Small intestine (tissue), 16 donors: ENCODE measurements around the gene COL11A1. TPM values are rescaled to one million over a fixed set of nuclear protein-coding genes. Genes with fewer than 3 reads are reported as not detected.

ENCODE experiments used
- DNase-seq, 2 donors: peaks; one replicate each; pipeline versions ENCODE4 v3.0.0 to v3.0.0-alpha.2; 2013
- FAIRE-seq: peaks from 2 replicates; lab custom pipeline; 2012; peaks lifted over from hg19 to GRCh38; lab: Jason Lieb, UNC
- H3K27ac ChIP-seq, 3 donors: one replicate each; pipeline ENCODE4 v1.5.1; 2013; ENCODE audit warnings: low read length in 2 of 3, mild to moderate bottlenecking in 2 of 3, control low read depth in 1 of 3, inconsistent platforms in 1 of 3, low read depth in 1 of 3, moderate library complexity in 1 of 3
- H3K27me3 ChIP-seq, 3 donors: one replicate each; pipeline ENCODE4 v1.6.1; 2013; ENCODE audit warnings: low read length in 3 of 3, inconsistent platforms in 1 of 3; ENCODE audit not compliant: control insufficient read depth in 3 of 3, insufficient read depth in 3 of 3
- H3K36me3 ChIP-seq, 3 donors: one replicate each; pipeline ENCODE4 v1.6.1; 2013; ENCODE audit warnings: low read length in 3 of 3, inconsistent platforms in 1 of 3, low read depth in 1 of 3, mild to moderate bottlenecking in 1 of 3, moderate library complexity in 1 of 3; ENCODE audit not compliant: control insufficient read depth in 3 of 3, insufficient read depth in 2 of 3
- H3K4me1 ChIP-seq, 3 donors: one replicate each; pipeline ENCODE4 v1.6.1; 2013; ENCODE audit warnings: low read length in 2 of 3, inconsistent platforms in 1 of 3, low read depth in 1 of 3, mild to moderate bottlenecking in 1 of 3, moderate library complexity in 1 of 3; ENCODE audit not compliant: control insufficient read depth in 3 of 3, insufficient read depth in 2 of 3
- H3K4me3 ChIP-seq, 3 donors: one replicate each; pipeline ENCODE4 v1.5.1; 2013; ENCODE audit warnings: low read length in 3 of 3, control low read depth in 1 of 3, inconsistent platforms in 1 of 3, low read depth in 1 of 3, mild to moderate bottlenecking in 1 of 3, moderate library complexity in 1 of 3
- H3K9me3 ChIP-seq, 2 donors: one replicate each; pipeline ENCODE4 v1.6.1; 2013; ENCODE audit warnings: low read depth in 1 of 2, low read length in 1 of 2; ENCODE audit not compliant: control insufficient read depth in 2 of 2, insufficient read depth in 1 of 2
- WGBS, 3 donors: extraction: QIAGEN DNeasy Blood & Tissue Kit; methylation state at CpG; one replicate each; pipeline ENCODE4 v1.1.7; 2013; 5-methylcytosine and 5-hydroxymethylcytosine counted together
- long read RNA-seq, 10 donors: transcript quantifications; one replicate each; lab custom pipeline, GENCODE V29; 2026
- polyA plus RNA-seq, 4 donors: library from polyadenylated mRNA; stranded (reverse) in 3 of 4; unstranded in 1 of 4; fragments of 200-250 nt in 3 of 4; fragments of 120-200 nt in 1 of 4; gene quantifications; one replicate each; pipeline versions ENCODE4 v1.2.1 to v1.2.3, GENCODE V29; 2013
- donor health status: healthy with polysubstance abuse.
- donor health status: control.
- donor health status: control.
- donor health status: Bipolar disorder and iron deficiency.
- donor health status: healthy.

COL11A1 gene
- polyA plus RNA-seq: 1 to 10 TPM in 1 of 4 donors, under 1 TPM in 1, not detected in 2; 0.03 to 2.6 TPM
- long read RNA-seq, donor 1: 0 reads
- long read RNA-seq, donor 2: 0 reads
- long read RNA-seq, donor 3: 0 reads
- long read RNA-seq, donor 4: 0 reads
- long read RNA-seq, donor 5: 0 reads
- long read RNA-seq, donor 6: 0 reads
- long read RNA-seq, donor 7: 0 reads
- long read RNA-seq, donor 8: 0 reads
- long read RNA-seq, donor 9: 0 reads
- long read RNA-seq, donor 10, partial matches to known transcripts: 0 of 2 reads
- long read RNA-seq, donor 10, other reads (novel, unspliced or antisense): 0 of 2 reads

DNA sequence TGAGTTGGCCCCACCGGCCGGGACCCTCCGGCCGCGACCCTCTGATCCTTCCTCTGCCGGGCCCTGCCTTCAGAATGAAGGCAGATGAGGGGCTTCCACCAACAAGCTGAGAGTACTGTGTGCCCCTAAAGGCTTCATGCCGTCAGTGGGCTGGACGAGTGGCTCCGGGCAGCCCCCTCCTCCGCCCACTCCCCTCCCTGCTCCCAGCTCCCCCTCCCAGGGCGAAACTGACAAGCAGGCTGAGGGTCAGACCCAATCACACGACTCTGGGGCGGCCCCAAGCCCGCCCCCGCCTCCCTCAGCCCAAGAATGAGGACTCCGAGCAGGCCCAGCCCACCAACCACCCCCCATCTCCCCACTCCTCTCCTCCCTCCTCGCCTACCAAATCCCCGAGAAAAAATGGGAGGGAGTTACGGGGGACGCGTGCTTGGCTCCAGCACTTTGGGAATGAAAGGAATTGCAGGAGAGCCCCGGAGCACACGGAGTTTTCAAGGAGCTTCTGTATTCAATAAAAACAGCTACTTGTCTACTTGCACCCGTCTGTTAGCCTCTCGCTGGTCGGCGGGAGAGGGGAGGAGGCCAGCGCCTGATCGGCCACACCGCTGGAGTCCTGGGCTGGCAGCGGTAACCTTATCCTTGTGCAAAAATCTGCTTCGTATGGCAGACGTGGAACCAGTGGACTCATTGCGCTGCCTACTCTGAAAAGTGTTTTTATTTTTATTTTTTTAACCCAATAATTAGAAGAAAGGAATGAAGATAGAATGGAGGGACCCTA is at the start of gene COL11A1:
Gene COL11A1, minus strand, starts transcription at position 147 of the 775 bp plus-strand sequence. CDS start 344 bp downstream, outside the sequence.
- Histone ChIP-seq H3K9me3 (no peaks in the 10 kb centered on the region), H3K36me3 (no peaks in the 10 kb centered on the region), H3K4me1 (no peaks in the 10 kb centered on the region), H3K4me3 (peak within 1 kb of the TSS in 1 of 3 donors; percentile 33), H3K27ac (no peak within 1 kb of the TSS), H3K27me3 (peaks cover 0 to 26% (median 0%) of the 10 kb centered on the region in 3 donors)
- peak in 1 of 2 donors; percentile 5 for DNase-seq
- 6 to 15% (median 10%) methylated on average over 33 to 34 of the region's 34 CpGs for WGBS, 3 donors
- FAIRE-seq: no peak

DNA sequence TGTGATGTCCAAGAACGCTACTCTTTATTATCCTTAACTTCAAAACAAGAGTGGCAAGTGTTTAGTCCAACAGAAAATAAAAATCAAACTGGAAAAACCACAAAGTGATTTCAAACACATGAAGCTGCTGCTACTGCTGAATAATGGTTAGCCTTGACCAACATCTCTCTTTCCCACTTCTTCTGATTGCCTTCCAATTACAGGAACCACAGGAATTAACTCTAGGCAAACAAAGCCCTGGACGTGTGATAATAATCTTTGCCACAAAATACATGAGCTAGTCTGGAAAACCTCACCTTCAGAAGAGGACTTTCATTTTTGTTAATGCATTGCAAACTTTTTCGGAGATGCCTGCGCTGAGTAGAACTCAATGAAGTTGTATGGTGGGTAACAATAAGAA is 48.6 kb upstream of the COL11A1 start:
- 63 to 68% (median 67%) methylated on average over 4 of the region's 4 CpGs for WGBS, 3 donors
- Histone ChIP-seq H3K27me3 (no peaks in the 10 kb centered on the region), H3K4me3 (no peak overlapping the region), H3K9me3 (no peaks in the 10 kb centered on the region), H3K36me3 (no peaks in the 10 kb centered on the region), H3K27ac (no peak overlapping the region), H3K4me1 (no peaks in the 10 kb centered on the region)
- DNase-seq: no peak
- no peak for FAIRE-seq

DNA sequence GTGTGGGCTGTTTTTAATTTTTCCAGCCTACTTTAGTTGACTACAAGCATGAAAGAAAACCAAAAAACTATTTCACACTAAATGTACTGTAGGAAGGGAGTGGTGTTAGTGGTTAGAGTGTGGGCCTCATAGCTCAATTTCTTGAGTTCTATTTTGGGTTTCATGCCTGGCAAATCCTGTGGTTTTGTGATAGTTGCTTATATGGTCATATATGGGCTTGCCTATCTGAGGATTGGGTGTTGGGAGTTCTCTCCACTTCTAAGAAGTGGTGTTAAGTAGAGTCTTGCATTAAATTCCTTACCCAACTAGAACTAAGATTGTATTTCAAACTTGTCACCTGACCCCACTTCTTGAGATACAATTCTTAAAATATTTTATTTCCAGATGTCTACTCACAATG is 37.8 kb upstream of the COL11A1 start:
- no peak overlapping the region for H3K4me3 ChIP-seq
- no peaks in the 10 kb centered on the region for H3K36me3 ChIP-seq
- no peaks in the 10 kb centered on the region for H3K9me3 ChIP-seq
- H3K27ac ChIP-seq: no peak overlapping the region
- H3K27me3 ChIP-seq: no peaks in the 10 kb centered on the region
- H3K4me1 ChIP-seq: no peaks in the 10 kb centered on the region
- FAIRE-seq (no peak), DNase-seq (no peak)

DNA sequence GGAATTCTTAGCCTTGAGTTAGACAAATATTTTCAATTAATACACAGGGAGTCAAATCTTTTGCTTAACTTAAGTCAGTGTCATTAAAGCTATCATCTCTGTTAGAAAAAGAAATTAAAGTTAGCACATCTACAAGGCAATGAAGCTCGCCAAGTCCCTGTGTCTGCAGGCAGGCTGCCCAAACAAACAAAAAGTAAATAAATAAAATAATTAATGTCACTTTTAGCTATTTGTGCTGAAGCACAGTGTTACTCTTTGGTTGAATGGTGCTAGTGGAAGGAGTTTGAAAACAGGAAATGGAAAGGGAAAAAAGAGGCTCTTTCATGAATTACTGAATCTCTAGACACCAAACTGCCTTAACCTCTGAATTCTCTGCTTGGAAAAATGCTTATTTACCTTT is 37.1 kb upstream of the COL11A1 start:
- DNase-seq (no peak), FAIRE-seq (no peak)
- no peaks in the 10 kb centered on the region for H3K27me3 ChIP-seq
- H3K36me3 ChIP-seq: no peaks in the 10 kb centered on the region
- H3K9me3 ChIP-seq: no peaks in the 10 kb centered on the region
- H3K4me3 ChIP-seq: no peak overlapping the region
- no peaks in the 10 kb centered on the region for H3K4me1 ChIP-seq
- 34 to 59% (median 55%) methylated on average over 1 of the region's 1 CpG for WGBS, 3 donors
- no peak overlapping the region for H3K27ac ChIP-seq

DNA sequence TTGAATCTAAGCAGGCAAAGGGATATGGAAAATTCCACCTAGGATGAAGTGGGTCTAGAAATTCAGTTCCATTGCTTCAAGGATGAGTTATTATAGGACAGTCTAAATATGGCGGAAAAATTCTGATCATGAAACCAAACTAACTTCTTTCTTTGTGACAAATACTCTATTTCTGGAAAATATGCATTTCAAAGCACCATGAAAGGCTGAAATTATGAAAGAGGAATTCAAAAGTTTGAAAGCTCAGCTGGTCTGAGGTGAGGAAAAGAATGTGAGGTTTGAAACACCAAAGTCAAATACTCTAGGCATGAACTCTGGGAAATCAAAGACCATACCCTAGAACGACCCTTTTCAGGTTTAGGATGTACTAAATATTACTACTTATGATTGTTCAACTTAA is 36.4 kb upstream of the COL11A1 start:
- Histone ChIP-seq H3K4me3 (no peak overlapping the region), H3K27me3 (no peaks in the 10 kb centered on the region), H3K4me1 (no peaks in the 10 kb centered on the region), H3K36me3 (no peaks in the 10 kb centered on the region), H3K27ac (no peak overlapping the region), H3K9me3 (no peaks in the 10 kb centered on the region)
- DNase-seq (no peak), FAIRE-seq (no peak)
- 51 to 66% (median 52%) methylated on average over 2 of the region's 2 CpGs for WGBS, 3 donors

DNA sequence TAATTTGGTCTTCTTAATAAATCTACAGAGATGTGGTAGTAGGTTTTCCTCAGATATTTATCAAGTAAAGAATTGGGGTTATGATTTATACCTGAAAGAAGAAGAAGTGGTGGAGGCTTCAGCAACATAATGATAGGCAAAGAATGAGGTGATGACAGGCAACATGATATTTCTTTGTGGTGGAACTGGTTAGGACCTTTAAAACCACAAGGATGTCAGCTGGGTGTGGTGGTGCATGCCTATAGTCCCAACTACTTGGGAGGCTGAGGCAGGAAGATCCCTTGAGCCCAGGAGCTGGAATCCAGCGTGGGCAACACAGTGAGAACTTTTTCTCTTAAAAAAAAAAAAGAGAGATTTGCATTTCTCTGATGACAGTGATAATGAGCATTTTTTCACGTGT is 34.1 kb upstream of the COL11A1 start:
- Histone ChIP-seq H3K4me1 (no peaks in the 10 kb centered on the region), H3K27ac (no peak overlapping the region), H3K27me3 (no peaks in the 10 kb centered on the region), H3K36me3 (no peaks in the 10 kb centered on the region), H3K9me3 (no peaks in the 10 kb centered on the region), H3K4me3 (no peak overlapping the region)
- WGBS, 3 donors: 15 to 42% (median 25%) methylated on average over 2 of the region's 2 CpGs
- DNase-seq (no peak), FAIRE-seq (no peak)

DNA sequence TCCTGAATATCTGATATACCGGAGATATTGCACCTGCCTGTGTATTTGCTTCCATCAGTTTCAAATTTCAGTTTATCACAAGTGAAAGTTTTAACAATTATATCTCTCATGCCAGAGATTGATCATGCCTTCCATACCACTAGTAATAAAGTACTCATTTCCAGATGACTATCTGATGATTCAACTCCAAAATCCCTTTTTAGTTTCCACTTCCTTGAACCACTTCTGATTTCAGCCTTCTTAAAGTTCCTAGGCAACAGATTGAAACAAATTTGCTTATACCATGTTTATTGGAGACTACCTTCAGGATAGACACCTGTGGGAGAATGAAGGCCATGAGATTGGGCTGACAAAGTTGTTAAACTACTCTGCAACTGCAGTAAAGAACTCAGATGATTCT is 21.5 kb upstream of the COL11A1 start:
- no peaks in the 10 kb centered on the region for H3K36me3 ChIP-seq
- DNase-seq: no peak
- no peak for FAIRE-seq
- H3K27me3 ChIP-seq: no peaks in the 10 kb centered on the region
- H3K9me3 ChIP-seq: no peaks in the 10 kb centered on the region
- no peak overlapping the region for H3K27ac ChIP-seq
- WGBS, 3 donors: 46 to 75% (median 51%) methylated on average over 1 of the region's 1 CpG
- H3K4me3 ChIP-seq: no peak overlapping the region
- no peaks in the 10 kb centered on the region for H3K4me1 ChIP-seq

DNA sequence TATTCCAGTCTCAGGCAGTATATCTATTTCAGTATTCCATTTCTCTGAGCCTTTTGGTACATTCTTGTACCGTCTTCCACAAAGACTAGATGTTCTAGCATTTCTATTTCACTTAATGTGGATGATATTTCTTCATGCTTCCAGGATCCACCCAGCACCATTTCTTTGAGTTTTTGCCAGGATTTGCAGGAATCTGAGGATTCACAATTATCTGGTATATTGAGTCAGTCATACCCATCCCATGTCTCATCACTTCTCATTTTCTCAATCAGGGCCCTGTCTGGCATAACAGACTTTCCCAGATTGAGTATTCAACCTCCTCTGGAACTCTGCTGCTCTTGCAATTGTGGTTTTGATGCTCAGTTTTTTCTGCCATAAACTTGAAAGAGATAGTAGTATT is 20.9 kb upstream of the COL11A1 start:
- DNase-seq (no peak), FAIRE-seq (no peak)
- WGBS, 3 donors: 53 to 87% (median 58%) methylated on average over 1 of the region's 1 CpG
- Histone ChIP-seq H3K27ac (no peak overlapping the region), H3K9me3 (no peaks in the 10 kb centered on the region), H3K27me3 (no peaks in the 10 kb centered on the region), H3K36me3 (no peaks in the 10 kb centered on the region), H3K4me1 (no peaks in the 10 kb centered on the region), H3K4me3 (no peak overlapping the region)
